ENCODE results near the gene RBM4. TPM values are rescaled to one million over a fixed set of nuclear protein-coding genes. Genes with fewer than 3 reads are reported as not detected.
A peak's percentile ranks its signal among the peaks of the same experiment; 100 is the strongest.

The RBM4 gene
- total RNA-seq, 1 experiment from 2014 or later = 94.4 TPM

DNA sequence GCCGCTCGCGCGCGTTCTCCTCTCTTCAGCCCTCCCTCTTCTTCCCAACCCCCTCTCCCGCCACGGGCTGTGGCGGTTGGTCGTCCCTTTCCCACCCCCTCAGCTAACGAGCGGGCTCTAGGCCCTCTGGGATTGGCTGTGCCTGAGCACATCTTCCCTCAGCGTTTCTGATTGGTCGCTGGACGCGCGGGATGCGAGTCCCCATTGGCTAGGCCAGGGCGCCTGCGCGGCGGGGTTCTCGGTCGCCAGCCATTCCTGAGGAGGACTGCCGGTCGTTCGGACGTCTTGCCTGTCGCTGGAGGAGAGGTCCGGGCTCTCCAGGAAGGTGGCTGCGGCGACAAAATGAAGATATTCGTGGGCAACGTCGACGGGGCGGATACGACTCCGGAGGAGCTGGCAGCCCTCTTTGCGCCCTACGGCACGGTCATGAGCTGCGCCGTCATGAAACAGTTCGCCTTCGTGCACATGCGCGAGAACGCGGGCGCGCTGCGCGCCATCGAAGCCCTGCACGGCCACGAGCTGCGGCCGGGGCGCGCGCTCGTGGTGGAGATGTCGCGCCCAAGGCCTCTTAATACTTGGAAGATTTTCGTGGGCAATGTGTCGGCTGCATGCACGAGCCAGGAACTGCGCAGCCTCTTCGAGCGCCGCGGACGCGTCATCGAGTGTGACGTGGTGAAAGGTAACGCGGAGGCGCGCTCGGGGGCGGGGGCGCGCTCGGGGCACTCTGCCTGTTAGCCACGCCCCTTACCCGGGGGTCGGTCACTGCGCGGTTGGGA is 21.9 kb upstream of the RBM4 start, which contains the start of gene RBM14 (continued):
- TF ChIP-seq TCF7L2 (IDR thresholded peaks at IDR 0.05; ENCODE audit: borderline replicate concordance, extremely low read depth, insufficient read depth, insufficient read length) = no peak
- no peak for TF ChIP-seq EZH2phosphoT487 (IDR thresholded peaks at IDR 0.05; ENCODE audit: borderline replicate concordance)
- peak; percentile 99 for TF ChIP-seq SIN3A (IDR thresholded peaks at IDR 0.05; ENCODE audit: low read depth)
- TF ChIP-seq POLR2A (IDR thresholded peaks at IDR 0.05; ENCODE audit: borderline replicate concordance, extremely low read depth, insufficient read depth, insufficient read length) = peak; percentile 86

GRCh38 chr11:66617155-66617834 is 21.2 kb upstream of the RBM4 start:
- peaks cover 48% of the 10 kb centered on the region for H4K20me1 ChIP-seq (ENCODE audit: insufficient read depth)
- no peak overlapping the region for H2AFZ ChIP-seq (ENCODE audit: low read depth, low read length, poor library complexity, severe bottlenecking)

More at GRCh38 chr11:66617155-66617834, 21.2 kb upstream of the RBM4 start:
- Histone ChIP-seq H3K4me3 (replicated peaks in 1 of 2; ENCODE audit: low read depth in 1 of 2, low read length in 2 of 2) (peak overlapping the region; percentile 85 to 97), H3K36me3 (ENCODE audit: control insufficient read depth in 1 of 2, insufficient read depth in 2 of 2, low read length in 2 of 2) (peaks cover 19 to 34% of the 10 kb centered on the region in 2 experiments), H3K4me1 (ENCODE audit: control insufficient read depth in 1 of 2, insufficient read depth in 2 of 2, low read length in 2 of 2) (peaks cover 6 to 45% of the 10 kb centered on the region in 2 experiments; a peak in 3 of 4 replicates), H3K27ac (ENCODE audit: low read depth, low read length) (peak overlapping the region; percentile 93), H3K9me2 (ENCODE audit: insufficient read depth) (no peaks in the 10 kb centered on the region), H3K27me3 (ENCODE audit: insufficient read depth, low read length) (no peaks in the 10 kb centered on the region), H3K4me2 (ENCODE audit: low read length) (peak overlapping the region; percentile 93), H3K79me2 (ENCODE audit: insufficient read depth, low read length) (peaks cover 67% of the 10 kb centered on the region), H3K9me3 (ENCODE audit: control insufficient read depth in 1 of 2, insufficient read depth in 1 of 2, low read depth in 1 of 2, low read length in 2 of 2) (no peaks in the 10 kb centered on the region), H3K9ac (ENCODE audit: low read length) (peak overlapping the region; percentile 99)
- ChIA-PET POLR2A (interaction anchor here (1.2 to 2.1 kb wide), 5 partner anchors 10 to 61 kb away, joined by 3 to 36 read pairs (median 7); partner anchors contain the start of genes RBM4 and RBM4B), RAD21 (ENCODE audit: low non-redundant PET in 1 of 2, low total read pairs in 2 of 2, uncharacterized antibody in 2 of 2, unreplicated experiment in 2 of 2) (no interaction called here), CTCF (interaction anchor here (1.0 to 1.1 kb wide), 2 partner anchors 21 to 61 kb away, joined by 4 read pairs; partner anchors contain the start of genes RBM4 and RBM4B)
- ATAC-seq (no peak; the same call in 1 of the 2 replicates), DNase-seq (ENCODE audit: low read depth, low spot score) (no peak)
- BruUV-seq (replicated peaks) = no TSS peak
- intact Hi-C loops (cut with micrococcal nuclease) = no loop called here
- TF ChIP-seq EGR1 (IDR thresholded peaks at IDR 0.05; ENCODE audit: low read depth) (0 out of 2 replicates have a peak, but pooled peaks have one; percentile 12), SP1 (IDR thresholded peaks at IDR 0.05; ENCODE audit: low read depth) (no peak)
